Measurements from ENCODE around the gene AVEN. TPM values are rescaled to one million over a fixed set of nuclear protein-coding genes. Genes with fewer than 3 reads are reported as not detected.

AVEN gene
- total and polyA plus RNA-seq, 2 experiments from 2014 or later: 7.7 to 10.3 TPM

DNA sequence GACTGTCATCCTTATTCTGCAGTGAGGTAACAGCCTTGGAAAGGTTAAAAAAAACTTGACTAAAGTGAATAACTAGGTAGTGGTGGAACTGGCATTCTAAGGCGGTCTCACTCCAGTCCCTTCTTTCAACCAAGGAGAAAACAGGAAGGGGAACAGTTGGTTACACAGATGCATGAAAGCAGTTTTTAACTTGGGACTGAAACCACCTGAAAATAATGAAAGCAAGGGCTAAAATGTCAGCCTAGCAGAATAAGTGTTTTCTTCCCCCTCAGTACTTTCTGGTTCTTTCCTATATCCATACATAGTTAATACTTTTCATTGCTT lies 748 bp upstream of the AVEN start (continued):
- TF ChIP-seq, protein P1, sequence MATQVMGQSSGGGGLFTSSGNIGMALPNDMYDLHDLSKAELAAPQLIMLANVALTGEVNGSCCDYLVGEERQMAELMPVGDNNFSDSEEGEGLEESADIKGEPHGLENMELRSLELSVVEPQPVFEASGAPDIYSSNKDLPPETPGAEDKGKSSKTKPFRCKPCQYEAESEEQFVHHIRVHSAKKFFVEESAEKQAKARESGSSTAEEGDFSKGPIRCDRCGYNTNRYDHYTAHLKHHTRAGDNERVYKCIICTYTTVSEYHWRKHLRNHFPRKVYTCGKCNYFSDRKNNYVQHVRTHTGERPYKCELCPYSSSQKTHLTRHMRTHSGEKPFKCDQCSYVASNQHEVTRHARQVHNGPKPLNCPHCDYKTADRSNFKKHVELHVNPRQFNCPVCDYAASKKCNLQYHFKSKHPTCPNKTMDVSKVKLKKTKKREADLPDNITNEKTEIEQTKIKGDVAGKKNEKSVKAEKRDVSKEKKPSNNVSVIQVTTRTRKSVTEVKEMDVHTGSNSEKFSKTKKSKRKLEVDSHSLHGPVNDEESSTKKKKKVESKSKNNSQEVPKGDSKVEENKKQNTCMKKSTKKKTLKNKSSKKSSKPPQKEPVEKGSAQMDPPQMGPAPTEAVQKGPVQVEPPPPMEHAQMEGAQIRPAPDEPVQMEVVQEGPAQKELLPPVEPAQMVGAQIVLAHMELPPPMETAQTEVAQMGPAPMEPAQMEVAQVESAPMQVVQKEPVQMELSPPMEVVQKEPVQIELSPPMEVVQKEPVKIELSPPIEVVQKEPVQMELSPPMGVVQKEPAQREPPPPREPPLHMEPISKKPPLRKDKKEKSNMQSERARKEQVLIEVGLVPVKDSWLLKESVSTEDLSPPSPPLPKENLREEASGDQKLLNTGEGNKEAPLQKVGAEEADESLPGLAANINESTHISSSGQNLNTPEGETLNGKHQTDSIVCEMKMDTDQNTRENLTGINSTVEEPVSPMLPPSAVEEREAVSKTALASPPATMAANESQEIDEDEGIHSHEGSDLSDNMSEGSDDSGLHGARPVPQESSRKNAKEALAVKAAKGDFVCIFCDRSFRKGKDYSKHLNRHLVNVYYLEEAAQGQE (IDR thresholded peaks at IDR 0.05; ENCODE audit: unreplicated experiment): no peak
- TF ChIP-seq CREB1 (CRISPR knock-in tag; IDR thresholded peaks at IDR 0.05; ENCODE audit: low read depth) (no peak), JUNB (IDR thresholded peaks at IDR 0.05; ENCODE audit: unreplicated experiment) (no peak), ETS1 (IDR thresholded peaks at IDR 0.05) (no peak), CTCF (conservative IDR thresholded peaks at IDR 0.05; ENCODE audit: low read depth in 2 of 2) (no peak)

DNA sequence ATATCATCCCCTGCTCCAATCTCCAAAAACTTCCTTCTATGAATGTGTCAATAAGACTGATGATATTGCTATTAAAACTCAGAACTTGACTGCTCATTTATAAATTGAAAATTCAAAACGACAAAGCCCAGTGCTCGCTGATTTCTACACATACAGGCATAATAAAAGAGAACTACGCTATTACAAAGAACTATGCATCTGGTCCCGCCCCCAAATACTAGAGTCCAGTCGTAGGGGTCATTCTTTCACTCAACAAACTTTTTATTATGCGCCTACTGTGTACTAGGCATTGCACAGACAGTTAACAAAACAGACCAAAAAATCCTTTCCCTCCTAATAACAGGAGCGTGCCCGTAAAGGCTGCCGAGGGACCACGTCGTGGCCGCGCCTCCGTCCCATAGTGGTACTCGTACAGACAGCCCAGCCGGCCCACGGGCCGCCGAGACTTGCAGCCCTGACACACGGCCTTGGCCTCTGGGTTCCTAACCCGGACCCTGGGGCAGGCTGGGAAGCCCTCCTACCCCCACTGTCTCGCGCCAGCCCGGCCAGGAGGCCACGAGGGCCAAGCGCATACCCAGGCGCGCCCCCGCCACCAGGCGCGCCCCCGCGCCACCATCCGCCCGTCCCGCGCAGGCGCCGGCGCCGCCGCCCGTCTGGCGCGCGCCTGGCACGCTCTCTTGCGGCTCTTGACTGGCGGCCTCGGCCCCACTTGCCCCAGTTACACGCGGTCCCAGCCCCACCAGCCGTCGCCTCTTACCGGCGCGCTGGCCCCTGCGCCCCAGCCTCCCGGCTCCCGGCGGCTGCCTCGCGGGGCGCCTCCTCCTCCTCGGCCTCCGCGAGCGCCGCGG lies 757 bp downstream of the AVEN start:
- no peaks in the 10 kb centered on the region for H3K36me3 ChIP-seq (ENCODE audit: insufficient read depth)
- Mint-ChIP-seq H3K4me3 (peak overlapping the region; percentile 90), H3K36me3 (ENCODE audit: low read depth) (no peaks in the 10 kb centered on the region), H3K9me3 (no peaks in the 10 kb centered on the region), H3K27me3 (ENCODE audit: insufficient read depth, low read depth, poor library complexity) (peaks cover 29% of the 10 kb centered on the region), H3K27ac (no peak overlapping the region), H3K4me1 (peaks cover 12% of the 10 kb centered on the region)
- peak; percentile 82 for DNase-seq (ENCODE audit: low spot score)
- peak overlapping the region; percentile 99 for H2AFZ ChIP-seq
- no peak overlapping the region for H3K27ac ChIP-seq (ENCODE audit: low read depth)
- 0 out of 2 replicates have a peak, but pooled peaks cover 3% of the 10 kb centered on the region for H4K20me1 ChIP-seq (replicated peaks; ENCODE audit: insufficient read depth)
- no peaks in the 10 kb centered on the region for H3K9me2 ChIP-seq (ENCODE audit: insufficient read depth)
- peaks cover 9% of the 10 kb centered on the region for H3K79me2 ChIP-seq (replicated peaks; ENCODE audit: insufficient read depth)
- peaks cover 9% of the 10 kb centered on the region for H3K4me1 ChIP-seq (ENCODE audit: insufficient read depth)
- peak overlapping the region; percentile 88 for H3K4me2 ChIP-seq
- peak; percentile 81 for ATAC-seq
- peaks cover 45% of the 10 kb centered on the region for H3K27me3 ChIP-seq (ENCODE audit: insufficient read depth)
- peak overlapping the region; percentile 90 for H3K4me3 ChIP-seq
- no peaks in the 10 kb centered on the region for H3F3A ChIP-seq (replicated peaks; ENCODE audit: low read depth)
- TF ChIP-seq ZNF331 (CRISPR knock-in tag; IDR thresholded peaks at IDR 0.05; ENCODE audit: low read depth): no peak
- TF ChIP-seq, protein P2, sequence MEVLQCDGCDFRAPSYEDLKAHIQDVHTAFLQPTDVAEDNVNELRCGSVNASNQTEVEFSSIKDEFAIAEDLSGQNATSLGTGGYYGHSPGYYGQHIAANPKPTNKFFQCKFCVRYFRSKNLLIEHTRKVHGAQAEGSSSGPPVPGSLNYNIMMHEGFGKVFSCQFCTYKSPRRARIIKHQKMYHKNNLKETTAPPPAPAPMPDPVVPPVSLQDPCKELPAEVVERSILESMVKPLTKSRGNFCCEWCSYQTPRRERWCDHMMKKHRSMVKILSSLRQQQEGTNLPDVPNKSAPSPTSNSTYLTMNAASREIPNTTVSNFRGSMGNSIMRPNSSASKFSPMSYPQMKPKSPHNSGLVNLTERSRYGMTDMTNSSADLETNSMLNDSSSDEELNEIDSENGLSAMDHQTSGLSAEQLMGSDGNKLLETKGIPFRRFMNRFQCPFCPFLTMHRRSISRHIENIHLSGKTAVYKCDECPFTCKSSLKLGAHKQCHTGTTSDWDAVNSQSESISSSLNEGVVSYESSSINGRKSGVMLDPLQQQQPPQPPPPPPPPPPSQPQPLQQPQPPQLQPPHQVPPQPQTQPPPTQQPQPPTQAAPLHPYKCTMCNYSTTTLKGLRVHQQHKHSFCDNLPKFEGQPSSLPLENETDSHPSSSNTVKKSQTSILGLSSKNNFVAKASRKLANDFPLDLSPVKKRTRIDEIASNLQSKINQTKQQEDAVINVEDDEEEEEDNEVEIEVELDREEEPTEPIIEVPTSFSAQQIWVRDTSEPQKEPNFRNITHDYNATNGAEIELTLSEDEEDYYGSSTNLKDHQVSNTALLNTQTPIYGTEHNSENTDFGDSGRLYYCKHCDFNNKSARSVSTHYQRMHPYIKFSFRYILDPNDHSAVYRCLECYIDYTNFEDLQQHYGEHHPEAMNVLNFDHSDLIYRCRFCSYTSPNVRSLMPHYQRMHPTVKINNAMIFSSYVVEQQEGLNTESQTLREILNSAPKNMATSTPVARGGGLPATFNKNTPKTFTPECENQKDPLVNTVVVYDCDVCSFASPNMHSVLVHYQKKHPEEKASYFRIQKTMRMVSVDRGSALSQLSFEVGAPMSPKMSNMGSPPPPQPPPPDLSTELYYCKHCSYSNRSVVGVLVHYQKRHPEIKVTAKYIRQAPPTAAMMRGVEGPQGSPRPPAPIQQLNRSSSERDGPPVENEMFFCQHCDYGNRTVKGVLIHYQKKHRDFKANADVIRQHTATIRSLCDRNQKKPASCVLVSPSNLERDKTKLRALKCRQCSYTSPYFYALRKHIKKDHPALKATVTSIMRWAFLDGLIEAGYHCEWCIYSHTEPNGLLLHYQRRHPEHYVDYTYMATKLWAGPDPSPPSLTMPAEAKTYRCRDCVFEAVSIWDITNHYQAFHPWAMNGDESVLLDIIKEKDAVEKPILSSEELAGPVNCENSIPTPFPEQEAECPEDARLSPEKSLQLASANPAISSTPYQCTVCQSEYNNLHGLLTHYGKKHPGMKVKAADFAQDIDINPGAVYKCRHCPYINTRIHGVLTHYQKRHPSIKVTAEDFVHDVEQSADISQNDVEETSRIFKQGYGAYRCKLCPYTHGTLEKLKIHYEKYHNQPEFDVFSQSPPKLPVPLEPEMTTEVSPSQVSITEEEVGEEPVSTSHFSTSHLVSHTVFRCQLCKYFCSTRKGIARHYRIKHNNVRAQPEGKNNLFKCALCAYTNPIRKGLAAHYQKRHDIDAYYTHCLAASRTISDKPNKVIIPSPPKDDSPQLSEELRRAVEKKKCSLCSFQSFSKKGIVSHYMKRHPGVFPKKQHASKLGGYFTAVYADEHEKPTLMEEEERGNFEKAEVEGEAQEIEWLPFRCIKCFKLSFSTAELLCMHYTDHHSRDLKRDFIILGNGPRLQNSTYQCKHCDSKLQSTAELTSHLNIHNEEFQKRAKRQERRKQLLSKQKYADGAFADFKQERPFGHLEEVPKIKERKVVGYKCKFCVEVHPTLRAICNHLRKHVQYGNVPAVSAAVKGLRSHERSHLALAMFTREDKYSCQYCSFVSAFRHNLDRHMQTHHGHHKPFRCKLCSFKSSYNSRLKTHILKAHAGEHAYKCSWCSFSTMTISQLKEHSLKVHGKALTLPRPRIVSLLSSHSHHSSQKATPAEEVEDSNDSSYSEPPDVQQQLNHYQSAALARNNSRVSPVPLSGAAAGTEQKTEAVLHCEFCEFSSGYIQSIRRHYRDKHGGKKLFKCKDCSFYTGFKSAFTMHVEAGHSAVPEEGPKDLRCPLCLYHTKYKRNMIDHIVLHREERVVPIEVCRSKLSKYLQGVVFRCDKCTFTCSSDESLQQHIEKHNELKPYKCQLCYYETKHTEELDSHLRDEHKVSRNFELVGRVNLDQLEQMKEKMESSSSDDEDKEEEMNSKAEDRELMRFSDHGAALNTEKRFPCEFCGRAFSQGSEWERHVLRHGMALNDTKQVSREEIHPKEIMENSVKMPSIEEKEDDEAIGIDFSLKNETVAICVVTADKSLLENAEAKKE (CRISPR knock-in tag; IDR thresholded peaks at IDR 0.05): no peak
- TF ChIP-seq JUNB (IDR thresholded peaks at IDR 0.05; ENCODE audit: unreplicated experiment): no peak

All from GM23338 (cell line).